AG10803 (cell line): ENCODE data around the gene IGF1R.

ENCODE experiments used
- DNase-seq: peaks from one replicate; pipeline ENCODE4 v3.0.0; 2010; ENCODE audit warnings: low read depth
- H3K4me3 ChIP-seq: 2 replicates; pipeline ENCODE4 v1.5.1; 2011; ENCODE audit warnings: mild to moderate bottlenecking, low read length, control low read depth
- TF ChIP-seq, protein P1 (sequence below): conservative IDR thresholded peaks from 2 replicates; pipeline ENCODE4 v1.5.1; 2011; ENCODE audit warnings: mild to moderate bottlenecking, low read length, control low read depth, inconsistent platforms

Gene IGF1R

DNA sequence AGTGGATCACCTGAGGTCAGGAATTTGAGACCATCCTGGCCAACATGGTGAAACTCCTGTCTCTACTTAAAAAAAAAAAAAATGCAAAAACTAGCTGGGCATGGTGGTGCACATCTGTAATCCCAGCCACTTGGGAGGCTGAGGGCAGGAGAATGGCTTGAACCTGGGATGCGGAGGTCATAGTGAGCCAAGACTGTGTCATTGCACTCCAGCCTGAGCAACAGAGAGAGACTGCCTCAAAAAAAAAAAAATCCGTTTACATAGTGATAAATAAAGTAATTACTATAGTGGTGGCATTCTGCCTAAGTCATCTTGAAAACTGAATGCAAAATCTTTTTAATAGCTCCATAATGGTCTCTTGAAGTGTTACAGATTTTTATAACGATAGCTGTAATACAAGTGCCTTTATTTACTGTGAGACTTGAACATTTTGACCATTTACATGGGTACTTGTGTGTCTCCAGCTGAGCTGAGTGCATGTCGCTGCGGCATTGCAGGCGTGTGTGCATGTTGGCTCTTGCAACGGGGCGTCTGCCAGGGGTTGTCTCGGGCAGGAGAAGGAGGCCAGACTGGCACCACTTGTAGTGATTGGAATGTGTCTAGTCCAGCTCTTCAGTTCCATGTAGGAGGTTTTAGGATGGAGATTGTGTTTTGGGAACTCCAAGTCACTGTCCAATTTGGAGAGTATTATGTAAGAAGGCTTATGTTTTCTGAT, 111.9 kb downstream of the IGF1R start:
- no peak overlapping the region for H3K4me3 ChIP-seq
- TF ChIP-seq, protein P1, sequence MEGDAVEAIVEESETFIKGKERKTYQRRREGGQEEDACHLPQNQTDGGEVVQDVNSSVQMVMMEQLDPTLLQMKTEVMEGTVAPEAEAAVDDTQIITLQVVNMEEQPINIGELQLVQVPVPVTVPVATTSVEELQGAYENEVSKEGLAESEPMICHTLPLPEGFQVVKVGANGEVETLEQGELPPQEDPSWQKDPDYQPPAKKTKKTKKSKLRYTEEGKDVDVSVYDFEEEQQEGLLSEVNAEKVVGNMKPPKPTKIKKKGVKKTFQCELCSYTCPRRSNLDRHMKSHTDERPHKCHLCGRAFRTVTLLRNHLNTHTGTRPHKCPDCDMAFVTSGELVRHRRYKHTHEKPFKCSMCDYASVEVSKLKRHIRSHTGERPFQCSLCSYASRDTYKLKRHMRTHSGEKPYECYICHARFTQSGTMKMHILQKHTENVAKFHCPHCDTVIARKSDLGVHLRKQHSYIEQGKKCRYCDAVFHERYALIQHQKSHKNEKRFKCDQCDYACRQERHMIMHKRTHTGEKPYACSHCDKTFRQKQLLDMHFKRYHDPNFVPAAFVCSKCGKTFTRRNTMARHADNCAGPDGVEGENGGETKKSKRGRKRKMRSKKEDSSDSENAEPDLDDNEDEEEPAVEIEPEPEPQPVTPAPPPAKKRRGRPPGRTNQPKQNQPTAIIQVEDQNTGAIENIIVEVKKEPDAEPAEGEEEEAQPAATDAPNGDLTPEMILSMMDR: no peak

DNA sequence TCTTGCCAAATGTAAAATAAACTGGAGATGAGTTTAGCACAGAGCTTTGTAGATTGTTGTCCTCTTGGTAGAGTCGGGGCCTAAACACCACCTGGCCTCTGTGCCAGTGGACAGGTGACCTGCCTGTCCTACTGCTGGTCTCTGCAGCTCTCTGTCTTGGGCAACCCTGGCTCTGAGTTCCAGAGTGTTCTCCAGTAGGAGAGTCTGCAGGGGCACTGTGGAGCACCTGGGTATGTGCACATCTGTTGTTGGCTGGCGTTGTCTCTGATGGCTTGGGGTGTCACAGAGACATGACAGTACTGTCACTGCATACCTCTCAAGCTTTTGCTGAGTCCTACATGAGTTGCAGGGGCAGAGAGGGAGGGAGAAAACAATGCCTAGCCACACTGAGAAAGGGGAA, 112.6 kb downstream of the IGF1R start:
- TF ChIP-seq, protein P1: no peak
- H3K4me3 ChIP-seq: no peak overlapping the region
- no peak for DNase-seq

More for the DNA sequence above, 111.9 kb downstream of the IGF1R start:
- peak; percentile 23 for DNase-seq

DNA sequence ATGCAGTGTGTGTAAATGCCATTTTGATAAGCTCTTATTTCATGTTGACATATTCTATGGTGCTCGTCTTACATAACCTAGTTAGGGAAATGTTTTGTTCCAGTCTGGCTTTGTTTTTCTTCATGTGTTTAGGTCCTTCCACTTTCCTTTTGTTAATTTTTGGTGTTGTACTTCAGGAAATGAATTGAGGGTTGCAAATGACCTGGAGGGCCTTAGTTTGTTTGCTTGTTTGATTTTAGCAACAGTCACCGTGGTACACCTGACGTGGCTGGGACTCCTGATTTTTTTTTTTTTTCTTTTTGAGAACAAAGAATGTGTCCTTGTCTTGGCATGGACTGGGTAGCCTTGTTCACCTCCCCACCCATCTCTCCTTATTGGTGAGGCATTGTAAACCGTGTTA, 114.8 kb downstream of the IGF1R start:
- TF ChIP-seq, protein P1: no peak
- DNase-seq: no peak
- no peak overlapping the region for H3K4me3 ChIP-seq

DNA sequence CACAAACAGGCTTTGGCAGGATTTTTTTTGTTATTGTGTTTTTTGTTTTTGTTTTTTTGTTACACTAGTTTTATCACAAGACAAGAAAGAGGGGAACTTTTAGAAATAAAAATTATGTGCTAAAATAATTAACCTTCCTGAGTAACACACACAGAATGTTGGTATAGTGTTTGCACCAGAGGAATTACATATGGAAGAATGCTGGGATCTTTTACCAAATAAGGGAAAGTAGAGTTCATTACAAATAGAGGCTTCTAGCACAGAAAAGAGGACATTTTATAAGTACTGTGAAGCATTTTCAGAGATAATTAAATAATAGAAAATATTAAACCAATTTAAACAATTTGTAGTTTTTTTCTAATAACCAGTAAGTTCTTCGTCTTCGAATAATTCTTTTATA, 116.0 kb downstream of the IGF1R start:
- TF ChIP-seq, protein P1: no peak
- no peak for DNase-seq
- H3K4me3 ChIP-seq: no peak overlapping the region

DNA sequence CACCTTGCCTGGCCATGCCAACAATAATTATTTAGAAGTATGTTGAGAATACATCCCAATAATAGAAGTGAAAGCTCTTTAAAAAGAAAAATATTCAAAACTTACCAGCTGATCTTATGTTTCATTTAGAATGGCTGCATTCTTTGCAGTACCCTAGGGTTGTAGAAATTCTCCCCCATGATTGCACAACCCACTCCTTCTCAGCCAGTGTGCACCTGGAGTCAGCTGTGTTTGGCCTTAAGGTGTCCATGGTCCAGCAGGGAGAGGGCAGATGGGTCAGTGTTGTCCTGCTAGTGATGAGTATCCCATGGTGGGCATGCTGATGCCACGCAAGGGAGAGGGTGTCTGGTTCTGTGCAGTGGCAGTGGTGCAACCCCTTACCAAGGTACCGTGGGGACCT, 117.3 kb downstream of the IGF1R start:
- no peak overlapping the region for H3K4me3 ChIP-seq
- TF ChIP-seq, protein P1: no peak
- DNase-seq: no peak

DNA sequence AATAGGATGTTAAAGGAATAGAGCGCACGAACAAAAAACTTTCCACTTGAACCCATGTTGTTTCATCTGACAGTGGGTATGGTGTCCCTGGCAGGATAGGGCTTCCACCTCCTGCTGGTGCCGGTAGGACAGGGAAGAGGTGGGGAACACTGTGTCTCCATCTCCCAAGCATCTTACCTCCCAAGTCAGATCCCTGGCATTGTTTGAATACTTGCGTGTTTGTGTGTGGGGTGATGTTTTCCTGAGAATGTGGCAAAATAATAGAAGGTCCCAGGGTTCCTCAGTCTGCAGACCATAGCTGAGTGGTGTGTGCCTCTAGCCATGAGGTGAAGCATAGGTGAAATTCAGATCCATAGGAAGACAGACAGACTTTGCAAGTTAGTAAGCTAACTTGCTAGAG, 119.4 kb downstream of the IGF1R start:
- TF ChIP-seq, protein P1: no peak
- DNase-seq: no peak
- no peak overlapping the region for H3K4me3 ChIP-seq

DNA sequence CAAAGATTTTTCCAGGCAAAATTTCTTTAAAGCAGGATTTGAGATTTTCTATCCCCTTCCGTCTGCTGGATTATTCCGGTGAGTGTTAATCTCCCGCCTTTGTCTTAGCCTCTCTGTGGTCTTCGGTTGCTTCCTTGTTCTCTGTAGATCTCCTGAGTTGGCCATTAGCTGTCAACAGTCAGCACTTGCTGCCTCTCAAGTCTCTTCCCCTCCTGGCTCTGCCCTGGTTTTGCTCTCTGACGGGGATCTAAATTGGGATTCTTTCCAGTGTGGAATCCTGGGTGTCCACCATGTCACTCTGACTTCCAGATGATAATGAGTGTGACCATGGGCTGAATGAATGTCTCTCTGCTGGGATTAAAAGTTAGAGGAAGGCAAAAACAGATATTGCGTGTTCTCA, 121.5 kb downstream of the IGF1R start:
- DNase-seq: no peak
- TF ChIP-seq, protein P1: no peak
- H3K4me3 ChIP-seq: no peak overlapping the region
